A549 (cell line): ENCODE data around the gene TSFM. TPM values are rescaled to one million over a fixed set of nuclear protein-coding genes. Genes with fewer than 3 reads are reported as not detected.
A peak's percentile ranks its signal among the peaks of the same experiment; 100 is the strongest.

Source experiments
- ATAC-seq, 2 experiments: fragments of 200-7000 bp in 1 of 2; fragments of >200 bp in 1 of 2; cut with Nextera tagmentation in 1 of 2; cut with Tn5 transposase in 1 of 2; 3 replicates each; pipeline versions ENCODE4 v1.8.0 to v1.9.1; 2018 to 2020; ENCODE audit warnings: mild to moderate bottlenecking in 1 of 2, moderate library complexity in 1 of 2
- CTCF ChIA-PET: fragments of 300-600 bp; sonication (Branson Sonifier 250); formaldehyde crosslinking; extraction: SDS; loops from one replicate; lab custom pipeline; 2021; ENCODE audit warnings: antibody characterized with exemption, inconsistent platforms; lab: Yijun Ruan, JAX
- POLR2A ChIA-PET: fragments of 350-600 bp; formaldehyde crosslinking; extraction: SDS; loops from one replicate; lab custom pipeline; 2021; ENCODE audit warnings: antibody characterized with exemption, inconsistent platforms; lab: Yijun Ruan, JAX
- DNase-seq, 2 experiments: peaks; one replicate each; pipeline versions ENCODE4 v3.0.0 to v3.0.0-alpha.2; 2011 to 2016; ENCODE audit warnings: low read depth in 1 of 2, low spot score in 1 of 2
- FAIRE-seq: peaks from 2 replicates; lab custom pipeline; 2011; peaks lifted over from hg19 to GRCh38; lab: Jason Lieb, UNC
- H3K27ac ChIP-seq, 2 experiments: fragments of >200 bp; sonication (Bioruptor Twin); formaldehyde crosslinking; 3 replicates each; pipeline ENCODE4 v1.5.1; 2016 to 2017
- H3K4me1 ChIP-seq: fragments of >200 bp; sonication (Bioruptor Twin); formaldehyde crosslinking; 3 replicates; pipeline ENCODE4 v1.6.1; 2016
- H3K4me2 ChIP-seq: fragments of >200 bp; sonication (Bioruptor Twin); formaldehyde crosslinking; 3 replicates; pipeline ENCODE4 v1.6.1; 2016
- H3K4me3 ChIP-seq: fragments of >200 bp; sonication (Bioruptor Twin); formaldehyde crosslinking; 3 replicates; pipeline ENCODE4 v1.5.1; 2016
- H3K9me3 ChIP-seq: fragments of >200 bp; sonication (Bioruptor Twin); formaldehyde crosslinking; 3 replicates; pipeline ENCODE4 v1.6.1; 2016
- BCL3 ChIP-seq: fragments of >200 bp; sonication (Bioruptor Twin); formaldehyde crosslinking; IDR thresholded peaks from 3 replicates; pipeline ENCODE4 v1.6.1; 2016
- BHLHE40 ChIP-seq: IDR thresholded peaks from 2 replicates; pipeline ENCODE4 v1.6.1; 2012; ENCODE audit warnings: low read depth, low read length, inconsistent platforms
- CBX8 ChIP-seq: fragments of 200-600 bp; sonication (generic); IDR thresholded peaks from 2 replicates; pipeline ENCODE4 v1.6.1; 2016
- E2F6 ChIP-seq: IDR thresholded peaks from 2 replicates; pipeline ENCODE4 v1.6.1; 2012; ENCODE audit warnings: low read depth, borderline replicate concordance
- HDAC2 ChIP-seq: fragments of 200-600 bp; sonication (generic); IDR thresholded peaks from 2 replicates; pipeline ENCODE4 v1.6.1; 2016
- HOXA7 ChIP-seq: fragments of 250-450 bp; sonication (Bioruptor Pico); IDR thresholded peaks from 2 replicates; pipeline ENCODE4 v1.5.0; 2020; ENCODE audit warnings: mild to moderate bottlenecking, moderate library complexity
- HOXB13 ChIP-seq: fragments of 250-450 bp; sonication (Bioruptor Pico); IDR thresholded peaks from 2 replicates; pipeline ENCODE4 v1.5.0; 2020; ENCODE audit warnings: low read depth, mild to moderate bottlenecking, moderate library complexity
- KDM1A ChIP-seq: fragments of 200-600 bp; sonication (generic); IDR thresholded peaks from 2 replicates; pipeline ENCODE4 v1.6.1; 2016; ENCODE audit warnings: low read depth, mild to moderate bottlenecking
- MAZ ChIP-seq: fragments of 150-350 bp; IDR thresholded peaks from 2 replicates; pipeline ENCODE4 v1.6.1; 2014; ENCODE audit warnings: antibody characterized with exemption, low read depth, low read length, borderline replicate concordance
- MYC ChIP-seq: IDR thresholded peaks from 2 replicates; pipeline ENCODE4 v1.6.1; 2012; ENCODE audit warnings: mild to moderate bottlenecking, inconsistent platforms, low read length, improper control_type of control experiment, borderline replicate concordance
- NPAS2 ChIP-seq: fragments of 250-450 bp; sonication (Bioruptor Pico); IDR thresholded peaks from 2 replicates; pipeline ENCODE4 v1.8.0; 2022; ENCODE audit warnings: mild to moderate bottlenecking, moderate library complexity, borderline replicate concordance
- RFX5 ChIP-seq: fragments of 450-650 bp; IDR thresholded peaks from 2 replicates; pipeline ENCODE4 v1.7.1; 2014; ENCODE audit warnings: antibody characterized with exemption, mild to moderate bottlenecking, moderate library complexity
- RNF2 ChIP-seq: fragments of 200-600 bp; sonication (generic); IDR thresholded peaks from 2 replicates; pipeline ENCODE4 v1.6.1; 2016; ENCODE audit warnings: low read depth, mild to moderate bottlenecking, antibody characterized with exemption, moderate library complexity, borderline replicate concordance
- ZFP36 ChIP-seq: fragments of 450-650 bp; IDR thresholded peaks from 2 replicates; pipeline ENCODE4 v1.6.1; 2014; ENCODE audit warnings: borderline replicate concordance; ENCODE audit not compliant: partially characterized antibody
- ZNF302 ChIP-seq: fragments of 250-450 bp; sonication (Bioruptor Pico); IDR thresholded peaks from 2 replicates; pipeline ENCODE4 v1.9.0; 2021; ENCODE audit warnings: inconsistent platforms, mild to moderate bottlenecking, moderate library complexity
- ZSCAN20 ChIP-seq: fragments of 250-450 bp; sonication (Bioruptor Pico); IDR thresholded peaks from 2 replicates; pipeline ENCODE4 v1.8.0; 2022; ENCODE audit warnings: mild to moderate bottlenecking, moderate library complexity
- polyA plus RNA-seq, 4 experiments: library from polyadenylated mRNA; depleted of rRNA in 3 of 4; stranded (reverse); fragments of >200 nt; fragmentation: RNase III in 1 of 4; extraction: RNeasy Plus Mini Kit Qiagen cat#74134 plus additional on column Dnase treatment in 1 of 4; gene quantifications; 2 replicates in 3 of 4; 3 replicates in 1 of 4; pipeline ENCODE4 v1.2.3, GENCODE V29; 2011 to 2017
- TF ChIP-seq, protein P1 (sequence below): fragments of 250-450 bp; sonication (Bioruptor Pico); IDR thresholded peaks from 2 replicates; pipeline ENCODE4 v1.5.0; 2021; ENCODE audit warnings: mild to moderate bottlenecking, moderate library complexity, borderline replicate concordance
- TF ChIP-seq, protein P2 (sequence below): fragments of 200-600 bp; sonication (generic); IDR thresholded peaks from 2 replicates; pipeline ENCODE4 v1.6.1; 2016; ENCODE audit warnings: antibody characterized with exemption, mild to moderate bottlenecking, moderate library complexity
- TF ChIP-seq, protein P3 (sequence below): IDR thresholded peaks from 2 replicates; pipeline ENCODE4 v1.6.1; 2012
- TF ChIP-seq, protein P4 (sequence below): fragments of 150-350 bp; IDR thresholded peaks from 2 replicates; pipeline ENCODE4 v1.6.1; 2014; ENCODE audit warnings: low read depth, mild to moderate bottlenecking, low read length

Gene TSFM
- polyA plus RNA-seq, 2 of the 4 experiments (the other 2 are of a cell fraction) = 31.7 to 60.2 TPM

DNA sequence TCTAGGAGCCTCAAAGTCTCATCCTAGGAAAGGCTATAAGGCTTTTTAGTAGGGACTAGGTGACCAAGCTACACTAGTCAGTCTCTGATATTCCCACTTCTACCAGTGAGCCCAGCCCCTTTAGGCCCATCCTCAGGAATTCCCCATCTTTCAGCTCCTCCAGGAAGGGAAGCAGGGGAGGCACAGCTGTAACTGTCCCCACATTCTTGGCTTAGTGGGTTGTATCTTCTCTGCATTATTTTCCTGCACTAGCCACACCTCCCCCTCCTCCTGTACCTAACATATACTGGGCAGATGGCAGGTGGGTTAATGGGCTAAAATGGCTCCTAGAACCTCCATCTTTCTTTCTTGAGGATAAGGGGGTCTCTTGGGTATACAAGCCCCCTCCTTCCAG lies 15.3 kb upstream of the TSFM start:
- Histone ChIP-seq H3K27ac (no peak overlapping the region), H3K4me3 (no peak overlapping the region), H3K4me2 (peak overlapping the region; percentile 98; the same call in 2 of the 3 replicates), H3K9me3 (no peaks in the 10 kb centered on the region), H3K4me1 (peaks cover 32% of the 10 kb centered on the region)
- ATAC-seq (no peak), DNase-seq (no peak), FAIRE-seq (no peak)
- ChIA-PET CTCF (interaction anchor here (0.7 to 8.0 kb wide), 13 partner anchors 8 to 43 kb away, joined by 3 to 117 read pairs (median 4); partner anchors contain the start of genes CDK4, MARCHF9 and TSFM), POLR2A (interaction anchor here (1.1 to 2.2 kb wide), 3 partner anchors 10 to 31 kb away, joined by 3 to 7 read pairs (median 3); partner anchors contain the start of gene TSPAN31)
- TF ChIP-seq, protein P1, sequence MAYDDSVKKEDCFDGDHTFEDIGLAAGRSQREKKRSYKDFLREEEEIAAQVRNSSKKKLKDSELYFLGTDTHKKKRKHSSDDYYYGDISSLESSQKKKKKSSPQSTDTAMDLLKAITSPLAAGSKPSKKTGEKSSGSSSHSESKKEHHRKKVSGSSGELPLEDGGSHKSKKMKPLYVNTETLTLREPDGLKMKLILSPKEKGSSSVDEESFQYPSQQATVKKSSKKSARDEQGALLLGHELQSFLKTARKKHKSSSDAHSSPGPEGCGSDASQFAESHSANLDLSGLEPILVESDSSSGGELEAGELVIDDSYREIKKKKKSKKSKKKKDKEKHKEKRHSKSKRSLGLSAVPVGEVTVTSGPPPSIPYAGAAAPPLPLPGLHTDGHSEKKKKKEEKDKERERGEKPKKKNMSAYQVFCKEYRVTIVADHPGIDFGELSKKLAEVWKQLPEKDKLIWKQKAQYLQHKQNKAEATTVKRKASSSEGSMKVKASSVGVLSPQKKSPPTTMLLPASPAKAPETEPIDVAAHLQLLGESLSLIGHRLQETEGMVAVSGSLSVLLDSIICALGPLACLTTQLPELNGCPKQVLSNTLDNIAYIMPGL (CRISPR knock-in tag) = no peak
- no peak for TF ChIP-seq CBX8
- TF ChIP-seq ZSCAN20 (CRISPR knock-in tag) = no peak
- no peak for TF ChIP-seq MYC
- TF ChIP-seq HOXA7 (CRISPR knock-in tag) = no peak
- TF ChIP-seq, protein P2, sequence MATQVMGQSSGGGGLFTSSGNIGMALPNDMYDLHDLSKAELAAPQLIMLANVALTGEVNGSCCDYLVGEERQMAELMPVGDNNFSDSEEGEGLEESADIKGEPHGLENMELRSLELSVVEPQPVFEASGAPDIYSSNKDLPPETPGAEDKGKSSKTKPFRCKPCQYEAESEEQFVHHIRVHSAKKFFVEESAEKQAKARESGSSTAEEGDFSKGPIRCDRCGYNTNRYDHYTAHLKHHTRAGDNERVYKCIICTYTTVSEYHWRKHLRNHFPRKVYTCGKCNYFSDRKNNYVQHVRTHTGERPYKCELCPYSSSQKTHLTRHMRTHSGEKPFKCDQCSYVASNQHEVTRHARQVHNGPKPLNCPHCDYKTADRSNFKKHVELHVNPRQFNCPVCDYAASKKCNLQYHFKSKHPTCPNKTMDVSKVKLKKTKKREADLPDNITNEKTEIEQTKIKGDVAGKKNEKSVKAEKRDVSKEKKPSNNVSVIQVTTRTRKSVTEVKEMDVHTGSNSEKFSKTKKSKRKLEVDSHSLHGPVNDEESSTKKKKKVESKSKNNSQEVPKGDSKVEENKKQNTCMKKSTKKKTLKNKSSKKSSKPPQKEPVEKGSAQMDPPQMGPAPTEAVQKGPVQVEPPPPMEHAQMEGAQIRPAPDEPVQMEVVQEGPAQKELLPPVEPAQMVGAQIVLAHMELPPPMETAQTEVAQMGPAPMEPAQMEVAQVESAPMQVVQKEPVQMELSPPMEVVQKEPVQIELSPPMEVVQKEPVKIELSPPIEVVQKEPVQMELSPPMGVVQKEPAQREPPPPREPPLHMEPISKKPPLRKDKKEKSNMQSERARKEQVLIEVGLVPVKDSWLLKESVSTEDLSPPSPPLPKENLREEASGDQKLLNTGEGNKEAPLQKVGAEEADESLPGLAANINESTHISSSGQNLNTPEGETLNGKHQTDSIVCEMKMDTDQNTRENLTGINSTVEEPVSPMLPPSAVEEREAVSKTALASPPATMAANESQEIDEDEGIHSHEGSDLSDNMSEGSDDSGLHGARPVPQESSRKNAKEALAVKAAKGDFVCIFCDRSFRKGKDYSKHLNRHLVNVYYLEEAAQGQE = no peak
- TF ChIP-seq BCL3 = no peak
- TF ChIP-seq ZNF302 (CRISPR knock-in tag) = no peak
- TF ChIP-seq BHLHE40 = no peak
- no peak for TF ChIP-seq ZFP36
- TF ChIP-seq HDAC2 = no peak
- no peak for TF ChIP-seq RNF2
- TF ChIP-seq RFX5 = no peak
- TF ChIP-seq KDM1A = no peak
- TF ChIP-seq NPAS2 (CRISPR knock-in tag) = no peak
- TF ChIP-seq, protein P3, sequence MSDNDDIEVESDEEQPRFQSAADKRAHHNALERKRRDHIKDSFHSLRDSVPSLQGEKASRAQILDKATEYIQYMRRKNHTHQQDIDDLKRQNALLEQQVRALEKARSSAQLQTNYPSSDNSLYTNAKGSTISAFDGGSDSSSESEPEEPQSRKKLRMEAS = no peak
- no peak for TF ChIP-seq HOXB13 (CRISPR knock-in tag)
- TF ChIP-seq MAZ = no peak
- TF ChIP-seq E2F6 = no peak
- TF ChIP-seq, protein P4, sequence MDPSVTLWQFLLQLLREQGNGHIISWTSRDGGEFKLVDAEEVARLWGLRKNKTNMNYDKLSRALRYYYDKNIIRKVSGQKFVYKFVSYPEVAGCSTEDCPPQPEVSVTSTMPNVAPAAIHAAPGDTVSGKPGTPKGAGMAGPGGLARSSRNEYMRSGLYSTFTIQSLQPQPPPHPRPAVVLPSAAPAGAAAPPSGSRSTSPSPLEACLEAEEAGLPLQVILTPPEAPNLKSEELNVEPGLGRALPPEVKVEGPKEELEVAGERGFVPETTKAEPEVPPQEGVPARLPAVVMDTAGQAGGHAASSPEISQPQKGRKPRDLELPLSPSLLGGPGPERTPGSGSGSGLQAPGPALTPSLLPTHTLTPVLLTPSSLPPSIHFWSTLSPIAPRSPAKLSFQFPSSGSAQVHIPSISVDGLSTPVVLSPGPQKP = no peak
